Mesodermal cell (in vitro differentiated cells): ENCODE data around the gene ZYG11A.

Experiments used
- H3K27ac ChIP-seq: 2 replicates; pipeline ENCODE4 v1.7.0; 2013; ENCODE audit warnings: mild to moderate bottlenecking, low read depth, low read length, moderate library complexity; ENCODE audit not compliant: severe bottlenecking
- H3K36me3 ChIP-seq: 2 replicates; pipeline ENCODE4 v1.7.1; 2013; ENCODE audit warnings: mild to moderate bottlenecking, low read length, moderate library complexity; ENCODE audit not compliant: control insufficient read depth, insufficient read depth
- H3K4me1 ChIP-seq: one replicate; pipeline ENCODE4 v1.7.1; 2013; ENCODE audit warnings: mild to moderate bottlenecking, low read length; ENCODE audit not compliant: insufficient read depth, control insufficient read depth, poor library complexity, severe bottlenecking
- H3K4me3 ChIP-seq: 2 replicates; pipeline ENCODE4 v1.7.0; 2013; ENCODE audit warnings: low read length, control low read depth, mild to moderate bottlenecking; ENCODE audit not compliant: insufficient read depth, poor library complexity, severe bottlenecking; ENCODE audit errors: extremely low read depth
- H3K9me3 ChIP-seq: 2 replicates; pipeline ENCODE4 v1.7.1; 2013; ENCODE audit warnings: mild to moderate bottlenecking, low read length, moderate library complexity; ENCODE audit not compliant: control insufficient read depth
- WGBS, 2 experiments: methylation state at CpG; one replicate each; pipeline ENCODE4 v1.1.5; 2013; ENCODE audit warnings: missing lambda C conversion rate in 2 of 2; ENCODE audit not compliant: insufficient coverage in 2 of 2; 5-methylcytosine and 5-hydroxymethylcytosine counted together

ZYG11A gene

GRCh38 chr1:52906135-52906603, 63.6 kb downstream of the ZYG11A start:
- H3K36me3 ChIP-seq: no peaks in the 10 kb centered on the region
- WGBS, 2 experiments: 90 to 98% methylated on average over 4 to 5 of the region's 6 CpGs
- peaks cover 4% of the 10 kb centered on the region for H3K4me1 ChIP-seq
- H3K4me3 ChIP-seq: no peak overlapping the region
- H3K9me3 ChIP-seq: no peaks in the 10 kb centered on the region
- no peak overlapping the region for H3K27ac ChIP-seq

DNA sequence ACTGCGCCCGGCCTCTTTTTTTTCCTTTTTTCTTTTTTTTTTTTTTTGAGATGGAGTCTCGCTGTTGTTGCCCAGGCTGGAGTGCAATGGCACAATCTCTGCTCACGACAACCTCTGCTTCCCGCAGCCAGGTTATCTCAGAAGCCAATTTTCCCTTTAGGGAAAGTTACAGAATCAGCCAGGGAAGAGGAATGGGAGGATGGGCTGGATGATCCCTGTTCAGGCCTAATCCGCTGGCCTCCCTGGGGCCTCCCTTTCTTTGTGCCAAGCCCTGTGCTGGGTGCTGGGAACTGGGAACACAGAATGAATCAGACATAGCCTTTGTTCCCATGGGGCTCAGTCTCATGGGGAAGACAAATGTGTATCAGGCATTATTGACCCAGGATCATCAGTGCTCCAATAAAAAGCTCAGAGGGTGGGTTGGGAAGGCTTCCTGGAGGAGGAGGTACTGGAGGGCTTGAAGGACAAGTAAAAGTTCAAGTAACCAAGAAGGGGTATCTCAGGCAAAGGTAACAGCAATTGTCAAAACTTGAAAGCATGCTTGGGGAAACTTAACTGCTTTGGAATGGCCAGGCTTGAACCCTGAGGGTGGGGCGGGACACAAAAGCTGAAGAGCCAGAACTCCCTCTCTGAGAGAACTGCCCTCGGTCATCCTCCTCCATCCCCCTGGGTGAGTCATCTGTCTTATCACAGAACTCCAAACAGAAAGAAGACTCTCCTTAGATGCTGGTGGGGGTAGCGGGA, 64.7 kb downstream of the ZYG11A start:
- no peaks in the 10 kb centered on the region for H3K36me3 ChIP-seq
- no peak overlapping the region for H3K4me3 ChIP-seq
- H3K9me3 ChIP-seq: no peaks in the 10 kb centered on the region
- peaks cover 4% of the 10 kb centered on the region for H3K4me1 ChIP-seq
- H3K27ac ChIP-seq: no peak overlapping the region
- 85 to 93% methylated on average over 3 to 5 of the region's 9 CpGs for WGBS, 2 experiments

DNA sequence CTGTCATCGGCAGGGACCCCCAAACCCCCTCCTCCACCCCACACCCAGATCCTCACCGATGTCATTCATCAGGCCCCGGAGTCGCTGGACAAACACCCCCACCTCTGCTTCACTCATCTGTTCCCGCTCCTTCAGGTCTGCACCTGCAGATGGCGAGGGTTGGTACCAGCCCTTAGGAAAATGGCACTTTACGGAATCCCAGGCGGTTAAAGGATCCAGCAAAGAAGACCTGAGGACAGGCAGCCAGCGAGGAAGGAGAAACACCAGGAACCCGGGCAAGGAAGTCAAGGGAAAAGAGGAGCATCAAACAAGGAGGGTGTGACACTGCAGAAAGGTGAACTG, 65.2 kb downstream of the ZYG11A start:
- no peak overlapping the region for H3K4me3 ChIP-seq
- H3K9me3 ChIP-seq: no peaks in the 10 kb centered on the region
- WGBS, 2 experiments: 92 to 97% methylated on average over 8 to 10 of the region's 10 CpGs
- no peak overlapping the region for H3K27ac ChIP-seq
- H3K36me3 ChIP-seq: no peaks in the 10 kb centered on the region
- H3K4me1 ChIP-seq: peaks cover 4% of the 10 kb centered on the region

- H3K4me3 ChIP-seq: no peak overlapping the region
- peaks cover 4% of the 10 kb centered on the region for H3K4me1 ChIP-seq
- H3K9me3 ChIP-seq: no peaks in the 10 kb centered on the region
- no peaks in the 10 kb centered on the region for H3K36me3 ChIP-seq
- H3K27ac ChIP-seq: no peak overlapping the region
- 89 to 94% methylated on average over 7 to 10 of the region's 10 CpGs for WGBS, 2 experiments
Observed at GRCh38 chr1:52911541-52911940, 69.0 kb downstream of the ZYG11A start.

- 78 to 100% methylated on average over 1 to 2 of the region's 3 CpGs for WGBS, 2 experiments
- Histone ChIP-seq H3K4me1 (no peaks in the 10 kb centered on the region), H3K36me3 (no peaks in the 10 kb centered on the region), H3K27ac (no peak overlapping the region), H3K4me3 (no peak overlapping the region), H3K9me3 (no peaks in the 10 kb centered on the region)
Observed at GRCh38 chr1:52913014-52913413, 70.5 kb downstream of the ZYG11A start.

DNA sequence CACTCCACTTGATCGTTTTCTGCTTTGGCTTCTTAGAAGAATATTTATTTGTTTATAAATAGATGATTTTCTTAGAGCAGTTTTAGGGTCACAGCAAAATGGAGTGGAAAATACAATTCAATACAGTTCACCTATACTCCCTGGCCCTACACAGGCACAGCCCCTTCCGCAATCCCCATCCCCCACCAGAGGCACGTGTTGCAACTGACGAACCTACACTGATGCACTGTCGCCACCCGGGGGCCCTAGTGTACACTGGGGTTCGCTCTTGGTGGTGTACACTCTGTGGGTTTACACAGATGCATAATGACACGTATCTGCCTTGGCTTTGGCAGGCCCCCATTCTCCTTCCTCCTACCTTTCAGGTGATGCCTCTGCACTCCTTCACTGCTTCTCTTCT, 71.0 kb downstream of the ZYG11A start:
- H3K4me3 ChIP-seq: no peak overlapping the region
- WGBS, 2 experiments: 64 to 77% methylated on average over 3 to 7 of the region's 8 CpGs
- no peak overlapping the region for H3K27ac ChIP-seq
- H3K4me1 ChIP-seq: no peaks in the 10 kb centered on the region
- H3K9me3 ChIP-seq: no peaks in the 10 kb centered on the region
- no peaks in the 10 kb centered on the region for H3K36me3 ChIP-seq

DNA sequence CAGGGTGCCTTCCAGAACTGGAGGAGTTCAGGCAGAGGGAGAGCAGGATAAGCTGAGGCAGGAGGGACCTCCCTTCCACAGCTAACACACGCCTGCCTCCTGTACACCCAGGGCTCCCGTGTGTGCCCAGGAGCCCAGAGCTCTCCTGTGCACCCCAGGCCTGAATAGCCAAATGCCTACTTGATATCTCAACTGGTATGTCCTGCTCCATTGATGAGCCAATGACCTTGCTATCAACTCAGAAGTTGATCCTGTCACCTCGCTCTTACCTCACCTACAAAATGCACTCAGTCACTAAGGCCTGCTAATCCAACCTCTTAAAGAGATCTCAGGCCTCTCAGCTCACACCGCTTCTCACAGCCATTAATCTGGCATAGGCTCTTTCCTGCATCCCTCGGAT, 71.9 kb downstream of the ZYG11A start:
- no peaks in the 10 kb centered on the region for H3K36me3 ChIP-seq
- no peak overlapping the region for H3K4me3 ChIP-seq
- WGBS, 2 experiments: 74 to 83% methylated on average over 5 of the region's 5 CpGs
- H3K9me3 ChIP-seq: no peaks in the 10 kb centered on the region
- H3K27ac ChIP-seq: no peak overlapping the region
- H3K4me1 ChIP-seq: no peaks in the 10 kb centered on the region

- WGBS, 2 experiments: 85 to 86% methylated on average over 2 of the region's 2 CpGs
- Histone ChIP-seq H3K4me3 (no peak overlapping the region), H3K27ac (no peak overlapping the region), H3K9me3 (no peaks in the 10 kb centered on the region), H3K4me1 (no peaks in the 10 kb centered on the region), H3K36me3 (no peaks in the 10 kb centered on the region)
Observed at GRCh38 chr1:52915211-52915854, 72.8 kb downstream of the ZYG11A start.

DNA sequence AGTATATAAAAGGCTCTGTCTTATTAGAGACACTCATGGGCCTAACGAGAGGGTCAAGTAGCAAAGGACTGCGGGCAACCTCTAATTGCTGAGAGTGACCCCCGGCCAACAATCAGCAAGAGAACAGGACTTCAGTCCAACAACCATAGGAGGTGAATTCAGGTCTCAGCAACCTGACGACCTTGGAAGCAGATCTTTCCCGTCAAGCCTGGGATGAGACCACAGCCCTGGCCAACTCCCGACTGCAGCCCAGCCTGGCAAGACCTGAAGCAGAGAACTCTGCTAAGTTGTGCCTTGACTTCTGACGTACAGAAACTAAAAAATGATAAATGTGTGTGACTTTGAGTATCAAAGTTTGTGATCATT, 73.3 kb downstream of the ZYG11A start:
- 91 to 92% methylated on average over 7 of the region's 7 CpGs for WGBS, 2 experiments
- no peak overlapping the region for H3K27ac ChIP-seq
- H3K4me3 ChIP-seq: no peak overlapping the region
- H3K4me1 ChIP-seq: no peaks in the 10 kb centered on the region
- no peaks in the 10 kb centered on the region for H3K36me3 ChIP-seq
- no peaks in the 10 kb centered on the region for H3K9me3 ChIP-seq

DNA sequence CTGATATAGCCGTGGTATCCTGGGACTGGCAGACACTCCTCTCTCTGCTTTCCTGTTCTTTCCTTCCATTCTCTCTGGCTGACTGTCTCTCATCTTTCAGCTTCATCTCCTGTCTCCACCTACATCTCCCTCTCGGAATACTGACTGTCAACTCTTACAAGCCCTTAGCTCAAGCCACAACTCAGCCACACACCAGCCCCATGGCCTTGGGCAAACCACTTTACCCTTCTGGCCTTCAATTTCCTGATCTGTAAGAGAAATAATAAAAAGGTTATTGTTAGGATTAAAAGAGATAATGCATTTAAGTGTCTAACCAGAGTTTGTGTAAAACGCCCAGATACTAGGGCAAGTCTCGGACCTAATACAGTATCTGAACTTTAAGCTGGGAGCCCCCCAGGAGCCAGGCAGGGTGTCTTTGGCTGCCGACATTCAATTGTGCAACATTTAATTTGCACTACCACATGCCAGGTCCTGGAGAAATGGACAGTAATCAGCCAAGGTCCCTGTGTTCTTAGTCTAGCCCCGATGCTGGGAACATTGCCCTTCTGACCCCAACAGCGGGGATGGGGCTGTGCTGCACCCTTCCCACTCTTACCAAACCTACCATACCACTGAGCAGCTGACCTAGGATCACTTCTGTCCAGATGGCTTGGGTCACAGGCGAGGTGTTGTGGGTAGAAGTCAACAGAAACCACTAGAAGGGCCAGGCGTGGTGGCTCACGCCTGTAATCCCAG, 73.8 kb downstream of the ZYG11A start:
- H3K36me3 ChIP-seq: no peaks in the 10 kb centered on the region
- WGBS, 2 experiments: 92% methylated on average over 9 to 10 of the region's 10 CpGs

GRCh38 chr1:52917156-52917555, 74.6 kb downstream of the ZYG11A start:
- Histone ChIP-seq H3K27ac (no peak overlapping the region), H3K4me1 (no peaks in the 10 kb centered on the region), H3K4me3 (no peak overlapping the region), H3K36me3 (no peaks in the 10 kb centered on the region), H3K9me3 (no peaks in the 10 kb centered on the region)
- WGBS, 2 experiments: 97 to 100% methylated on average over 3 of the region's 7 CpGs

More for the DNA sequence above, 73.8 kb downstream of the ZYG11A start:
- Histone ChIP-seq H3K4me1 (no peaks in the 10 kb centered on the region), H3K9me3 (no peaks in the 10 kb centered on the region), H3K4me3 (no peak overlapping the region), H3K27ac (no peak overlapping the region)
